ENCODE data around the gene CRYGN.

DNA sequence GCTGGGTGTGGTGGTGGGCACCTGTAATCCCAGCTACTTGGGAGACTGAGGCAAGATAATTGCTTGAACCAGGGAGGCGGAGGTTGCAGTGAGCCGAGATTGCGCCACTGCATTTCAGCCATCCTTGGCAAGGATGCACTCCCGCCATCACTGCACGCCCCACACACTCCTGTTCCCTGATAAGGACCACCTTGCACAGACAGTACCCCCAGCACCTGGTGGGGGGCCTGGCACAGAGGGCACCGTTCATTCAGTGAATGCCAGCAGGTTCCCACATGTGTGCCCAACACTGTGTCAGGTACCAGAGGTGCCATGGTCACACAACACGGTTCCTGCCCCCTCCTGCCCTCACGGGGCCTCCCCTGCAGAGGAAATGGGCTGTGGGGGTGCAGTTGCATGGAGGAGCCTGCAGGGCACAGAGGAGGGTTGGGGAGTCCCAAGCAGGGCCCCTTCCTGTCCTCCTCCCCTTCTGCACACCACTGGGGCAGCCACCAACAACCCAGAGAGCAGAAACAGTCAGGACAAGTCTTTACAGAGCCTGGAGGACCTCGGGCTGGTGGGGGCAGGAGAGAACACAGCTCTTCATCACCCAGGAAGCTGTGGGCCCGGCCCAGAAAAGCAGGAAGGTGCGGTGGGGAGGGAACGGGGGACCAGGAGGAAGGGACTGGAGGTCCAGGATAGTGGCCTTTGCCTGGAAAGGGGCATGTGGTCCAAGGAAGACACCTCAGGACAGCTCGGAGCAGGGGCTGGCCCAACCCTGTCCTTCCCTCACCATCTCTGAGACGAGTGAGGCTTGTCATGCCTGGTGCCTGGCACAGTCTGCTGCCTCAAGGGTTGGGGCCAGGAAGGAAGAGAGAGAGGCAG is 7.1 kb downstream of the CRYGN start:
- TF ChIP-seq CTBP1 (IDR thresholded peaks at IDR 0.05; ENCODE audit: borderline replicate concordance) (no peak), FOXM1 (IDR thresholded peaks at IDR 0.05; ENCODE audit: borderline replicate concordance) (no peak), SUZ12 (IDR thresholded peaks at IDR 0.05) (no peak)

All from HEK293T (cell line).